ENCODE measurements around the gene VPS18.

The VPS18 gene

GRCh38 chr15:40936234-40936708 lies 42.0 kb downstream of the VPS18 start:
- Histone ChIP-seq H3K36me3 (ENCODE audit: low read length) (no peaks in the 10 kb centered on the region), H3F3A (ENCODE audit: insufficient read depth) (no peaks in the 10 kb centered on the region), H3K9me3 (ENCODE audit: insufficient read depth, low read length) (no peaks in the 10 kb centered on the region), H3K4me2 (ENCODE audit: low read depth, low read length, poor library complexity, severe bottlenecking) (no peak overlapping the region), H4K20me1 (ENCODE audit: low read depth, low read length) (no peaks in the 10 kb centered on the region), H3K27ac (ENCODE audit: low read depth, low read length) (no peak overlapping the region), H3K4me3 (ENCODE audit: insufficient read depth, low read length, poor library complexity, severe bottlenecking) (no peak overlapping the region), H3K79me2 (ENCODE audit: insufficient read depth, low read length) (no peaks in the 10 kb centered on the region), H3K9ac (ENCODE audit: low read length) (no peak overlapping the region), H2AFZ (ENCODE audit: low read depth, low read length, severe bottlenecking) (no peak overlapping the region), H3K9me2 (replicated peaks; ENCODE audit: insufficient read depth, low read length) (no peaks in the 10 kb centered on the region), H3K27me3 (ENCODE audit: low read length) (no peaks in the 10 kb centered on the region)
- TF ChIP-seq EZH2phosphoT487 (conservative IDR thresholded peaks at IDR 0.05; ENCODE audit: low read length) (no peak), CTCF (IDR thresholded peaks at IDR 0.05; ENCODE audit: insufficient read depth, low read length, poor library complexity, severe bottlenecking) (no peak)

- TF ChIP-seq EZH2phosphoT487 (conservative IDR thresholded peaks at IDR 0.05; ENCODE audit: low read length) = no peak
- Histone ChIP-seq H3F3A (ENCODE audit: insufficient read depth) (no peaks in the 10 kb centered on the region), H3K4me2 (ENCODE audit: low read depth, low read length, poor library complexity, severe bottlenecking) (no peak overlapping the region), H3K4me3 (ENCODE audit: insufficient read depth, low read length, poor library complexity, severe bottlenecking) (no peak overlapping the region), H3K36me3 (ENCODE audit: low read length) (no peaks in the 10 kb centered on the region), H3K27ac (ENCODE audit: low read depth, low read length) (no peak overlapping the region), H3K9ac (ENCODE audit: low read length) (no peak overlapping the region), H4K20me1 (ENCODE audit: low read depth, low read length) (no peaks in the 10 kb centered on the region), H3K27me3 (ENCODE audit: low read length) (no peaks in the 10 kb centered on the region), H2AFZ (ENCODE audit: low read depth, low read length, severe bottlenecking) (no peak overlapping the region), H3K9me3 (ENCODE audit: insufficient read depth, low read length) (no peaks in the 10 kb centered on the region), H3K9me2 (replicated peaks; ENCODE audit: insufficient read depth, low read length) (no peaks in the 10 kb centered on the region), H3K79me2 (ENCODE audit: insufficient read depth, low read length) (no peaks in the 10 kb centered on the region)
Measured at GRCh38 chr15:40936709-40937666, 42.7 kb downstream of the VPS18 start.

GRCh38 chr15:40937762-40938535 lies 43.7 kb downstream of the VPS18 start:
- Histone ChIP-seq H3K36me3 (ENCODE audit: low read length) (no peaks in the 10 kb centered on the region), H3K9ac (ENCODE audit: low read length) (no peak overlapping the region), H3K4me3 (ENCODE audit: insufficient read depth, low read length, poor library complexity, severe bottlenecking) (no peak overlapping the region), H2AFZ (ENCODE audit: low read depth, low read length, severe bottlenecking) (no peak overlapping the region), H3K27ac (ENCODE audit: low read depth, low read length) (no peak overlapping the region), H3K79me2 (ENCODE audit: insufficient read depth, low read length) (no peaks in the 10 kb centered on the region), H3K4me2 (ENCODE audit: low read depth, low read length, poor library complexity, severe bottlenecking) (no peak overlapping the region), H3K9me2 (replicated peaks; ENCODE audit: insufficient read depth, low read length) (no peaks in the 10 kb centered on the region), H4K20me1 (ENCODE audit: low read depth, low read length) (no peaks in the 10 kb centered on the region), H3F3A (ENCODE audit: insufficient read depth) (no peaks in the 10 kb centered on the region), H3K9me3 (ENCODE audit: insufficient read depth, low read length) (no peaks in the 10 kb centered on the region), H3K27me3 (ENCODE audit: low read length) (no peaks in the 10 kb centered on the region)
- no peak for TF ChIP-seq CTCF (IDR thresholded peaks at IDR 0.05; ENCODE audit: insufficient read depth, low read length, poor library complexity, severe bottlenecking)
- TF ChIP-seq EZH2phosphoT487 (conservative IDR thresholded peaks at IDR 0.05; ENCODE audit: low read length) = no peak
